Activated CD8-positive, alpha-beta memory T cell treated with anti-CD3 and anti-CD28 coated beads for 36 hours (primary cell): Measurements from ENCODE around the gene KRT8. TPM values are rescaled to one million over a fixed set of nuclear protein-coding genes. Genes with fewer than 3 reads are reported as not detected.
"Not testable (repeated sequence)": the region's sequence is repeated elsewhere in the genome, so short reads cannot be mapped to it uniquely, and the experiment has no call there.

Experiments used
- CTCF ChIA-PET: fragments of 350-600 bp; sonication (Branson Sonifier 250); formaldehyde crosslinking; loops from one replicate; lab custom pipeline; 2021; ENCODE audit warnings: antibody characterized with exemption; lab: Charles Lee
- POLR2A ChIA-PET: fragments of 350-600 bp; sonication (Branson Sonifier 250); formaldehyde crosslinking; loops from one replicate; lab custom pipeline; 2021; ENCODE audit warnings: antibody characterized with exemption; lab: Charles Lee
- total RNA-seq, 2 experiments: library from RNA; stranded (reverse); gene quantifications; one replicate each; pipeline ENCODE4 v1.2.3, GENCODE V29; 2021

KRT8 gene
- not detected for total RNA-seq

DNA sequence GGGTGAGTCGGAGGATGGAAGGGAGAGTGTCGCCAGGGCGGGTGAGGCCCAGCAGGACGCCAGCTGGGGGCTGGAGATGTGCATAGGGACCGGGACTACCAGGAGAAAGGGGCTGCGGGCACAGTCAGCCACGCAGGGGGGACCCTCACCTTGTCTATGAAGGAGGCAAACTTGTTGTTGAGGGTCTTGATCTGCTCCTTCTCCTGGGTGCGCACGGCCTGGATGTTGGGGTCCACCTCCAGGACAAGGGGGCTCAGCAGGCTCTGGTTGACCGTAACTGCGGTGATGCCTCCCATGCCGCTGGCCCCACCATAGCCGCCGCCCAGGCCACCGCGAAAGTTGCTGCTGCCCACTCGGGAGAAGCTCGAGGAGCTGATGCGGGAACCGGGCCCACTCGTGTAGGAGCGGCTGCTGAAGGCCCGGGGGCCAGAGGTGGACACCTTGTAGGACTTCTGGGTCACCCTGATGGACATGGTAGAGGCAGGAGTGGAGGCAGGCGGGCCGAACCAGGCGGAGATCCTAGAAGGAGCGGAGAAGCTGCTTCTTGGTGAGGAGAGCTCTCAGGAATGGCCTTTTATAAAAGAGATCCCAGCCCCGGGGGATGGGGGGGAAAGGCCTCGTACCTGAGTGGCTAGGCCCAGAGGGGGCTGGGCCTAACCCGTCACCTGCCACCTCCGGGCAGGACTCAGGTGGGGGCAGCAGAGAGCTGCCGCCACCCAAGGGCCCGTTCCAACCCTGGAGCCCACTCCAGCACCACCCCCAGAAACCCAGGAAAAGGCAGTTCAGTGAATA is at the start of gene KRT8:
TSS of gene KRT8 (minus strand) at position 568 of the 792 bp plus-strand sequence. CDS start at position 473, 95 bp downstream.
- CTCF ChIA-PET: interaction anchor here (0.9 to 1.1 kb wide), 2 partner anchors 25 to 76 kb away, joined by 3 read pairs; no protein-coding TSS in a partner anchor
- POLR2A ChIA-PET: not testable (repeated sequence)

DNA sequence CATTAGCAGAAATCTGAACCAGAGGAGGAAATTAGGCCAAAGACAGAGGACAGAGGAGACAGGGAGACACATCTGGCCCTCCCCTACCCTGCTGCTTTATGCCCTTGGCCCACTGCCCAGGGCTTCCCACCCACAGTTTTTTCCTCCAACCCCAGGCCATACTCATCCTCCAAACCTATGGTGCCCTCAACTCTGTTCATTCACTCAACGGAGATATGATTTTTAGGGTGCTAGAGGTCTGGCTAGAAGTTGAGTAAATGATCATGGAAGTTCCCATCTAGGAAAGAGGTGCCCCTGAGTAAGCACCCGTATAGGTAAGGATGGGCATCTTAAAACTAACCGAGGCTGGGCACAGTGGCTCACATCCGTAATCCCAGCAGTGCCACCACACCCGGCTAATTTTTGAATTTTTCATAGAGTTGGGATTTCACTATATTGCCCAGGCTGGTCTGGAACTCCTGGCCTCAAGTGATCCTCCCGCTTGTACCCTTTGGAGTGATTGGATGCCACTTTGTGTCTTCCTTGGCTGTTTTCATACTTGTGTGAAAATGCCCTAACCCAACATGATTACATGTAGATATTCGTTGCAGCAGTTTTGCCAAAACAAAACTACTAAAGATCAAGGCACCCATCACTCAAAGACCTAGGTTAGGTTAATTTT is 48.4 kb upstream of the KRT8 start:
- ChIA-PET CTCF (no interaction called here), POLR2A (no interaction called here)

DNA sequence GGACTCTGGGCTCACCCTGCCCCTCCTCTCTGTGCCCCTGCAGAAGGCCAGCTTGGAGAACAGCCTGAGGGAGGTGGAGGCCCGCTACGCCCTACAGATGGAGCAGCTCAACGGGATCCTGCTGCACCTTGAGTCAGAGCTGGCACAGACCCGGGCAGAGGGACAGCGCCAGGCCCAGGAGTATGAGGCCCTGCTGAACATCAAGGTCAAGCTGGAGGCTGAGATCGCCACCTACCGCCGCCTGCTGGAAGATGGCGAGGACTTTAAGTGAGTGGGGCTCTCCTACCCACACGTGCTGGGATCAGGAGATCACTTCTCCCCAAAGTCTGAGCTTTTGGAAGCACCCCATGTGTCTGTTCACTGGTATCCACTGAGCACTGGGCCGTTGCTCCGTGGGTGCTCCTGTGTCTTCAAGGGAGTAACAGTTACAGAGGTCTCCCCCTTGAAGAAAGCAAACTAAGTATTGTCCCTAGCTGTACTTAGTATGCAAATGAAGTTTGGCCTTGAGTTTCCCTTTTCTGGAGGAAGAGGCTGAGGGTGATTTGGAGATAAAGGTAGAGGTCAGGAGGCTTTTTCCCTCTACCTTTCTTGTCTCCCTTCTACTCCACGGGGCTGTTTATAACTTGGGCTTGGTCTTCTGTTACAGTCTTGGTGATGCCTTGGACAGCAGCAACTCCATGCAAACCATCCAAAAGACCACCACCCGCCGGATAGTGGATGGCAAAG is 47.4 kb upstream of the KRT8 start:
- CTCF ChIA-PET: interaction anchor here (0.9 to 2.2 kb wide), 3 partner anchors 28 to 72 kb away, joined by 3 to 8 read pairs (median 5); no protein-coding TSS in a partner anchor
- POLR2A ChIA-PET: no interaction called here

DNA sequence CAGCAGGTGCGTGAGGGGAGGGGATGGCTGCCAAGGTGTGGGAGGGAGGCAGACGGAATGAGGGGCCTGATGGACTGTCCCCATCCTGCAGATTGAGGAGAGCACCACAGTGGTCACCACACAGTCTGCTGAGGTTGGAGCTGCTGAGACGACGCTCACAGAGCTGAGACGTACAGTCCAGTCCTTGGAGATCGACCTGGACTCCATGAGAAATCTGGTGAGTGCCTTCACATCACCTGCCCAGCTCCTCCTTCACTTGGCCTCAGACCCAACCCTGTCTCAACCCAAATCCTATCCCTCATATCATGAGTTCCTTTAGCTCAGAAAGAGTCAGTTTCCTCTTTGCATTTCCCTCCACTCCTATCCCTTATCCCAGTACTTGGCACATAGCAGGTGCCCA is 46.8 kb upstream of the KRT8 start:
- POLR2A ChIA-PET: no interaction called here

DNA sequence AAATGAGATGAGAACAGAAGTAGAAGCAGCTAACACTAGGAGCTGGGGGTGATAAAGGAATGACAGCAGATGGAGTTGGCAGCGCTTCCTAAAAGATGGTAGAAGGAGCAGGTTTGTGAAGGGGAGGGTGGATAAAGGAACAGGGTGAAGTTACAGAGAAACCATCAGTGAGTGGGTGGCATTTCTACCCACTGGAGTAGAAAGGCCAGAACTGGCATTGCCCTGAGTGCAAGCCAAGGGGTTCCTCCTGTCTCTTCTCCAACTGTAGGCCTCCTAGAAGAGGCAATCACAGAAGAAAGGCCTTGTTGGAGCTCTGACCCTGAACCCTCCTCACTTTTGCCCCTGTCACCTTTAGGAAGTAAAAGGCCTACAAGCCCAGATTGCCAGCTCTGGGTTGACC is 46.2 kb upstream of the KRT8 start:
- CTCF ChIA-PET: interaction anchor here (0.9 to 2.2 kb wide), 3 partner anchors 29 to 71 kb away, joined by 3 to 8 read pairs (median 5); no protein-coding TSS in a partner anchor
- POLR2A ChIA-PET: no interaction called here

More for the DNA sequence above, 46.8 kb upstream of the KRT8 start:
- CTCF ChIA-PET: interaction anchor here (0.9 to 2.2 kb wide), 3 partner anchors 29 to 71 kb away, joined by 3 to 8 read pairs (median 5); no protein-coding TSS in a partner anchor

DNA sequence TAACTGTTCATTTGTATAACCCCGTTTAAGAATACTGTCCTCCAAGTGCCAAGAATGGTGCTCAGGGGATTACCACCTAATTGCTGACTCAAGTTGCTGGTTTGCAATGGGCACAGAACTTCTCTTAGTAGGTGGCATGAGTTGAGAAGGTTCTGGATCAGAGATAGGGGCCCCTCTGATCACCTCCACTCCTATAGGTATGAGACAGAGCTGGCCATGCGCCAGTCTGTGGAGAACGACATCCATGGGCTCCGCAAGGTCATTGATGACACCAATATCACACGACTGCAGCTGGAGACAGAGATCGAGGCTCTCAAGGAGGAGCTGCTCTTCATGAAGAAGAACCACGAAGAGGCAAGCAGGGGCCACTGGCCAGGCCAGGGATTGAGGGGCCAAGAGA is 45.7 kb upstream of the KRT8 start:
- CTCF ChIA-PET: interaction anchor here (2.2 kb wide), 1 partner anchor 70 kb away, joined by 8 read pairs; no protein-coding TSS in a partner anchor
- POLR2A ChIA-PET: no interaction called here

DNA sequence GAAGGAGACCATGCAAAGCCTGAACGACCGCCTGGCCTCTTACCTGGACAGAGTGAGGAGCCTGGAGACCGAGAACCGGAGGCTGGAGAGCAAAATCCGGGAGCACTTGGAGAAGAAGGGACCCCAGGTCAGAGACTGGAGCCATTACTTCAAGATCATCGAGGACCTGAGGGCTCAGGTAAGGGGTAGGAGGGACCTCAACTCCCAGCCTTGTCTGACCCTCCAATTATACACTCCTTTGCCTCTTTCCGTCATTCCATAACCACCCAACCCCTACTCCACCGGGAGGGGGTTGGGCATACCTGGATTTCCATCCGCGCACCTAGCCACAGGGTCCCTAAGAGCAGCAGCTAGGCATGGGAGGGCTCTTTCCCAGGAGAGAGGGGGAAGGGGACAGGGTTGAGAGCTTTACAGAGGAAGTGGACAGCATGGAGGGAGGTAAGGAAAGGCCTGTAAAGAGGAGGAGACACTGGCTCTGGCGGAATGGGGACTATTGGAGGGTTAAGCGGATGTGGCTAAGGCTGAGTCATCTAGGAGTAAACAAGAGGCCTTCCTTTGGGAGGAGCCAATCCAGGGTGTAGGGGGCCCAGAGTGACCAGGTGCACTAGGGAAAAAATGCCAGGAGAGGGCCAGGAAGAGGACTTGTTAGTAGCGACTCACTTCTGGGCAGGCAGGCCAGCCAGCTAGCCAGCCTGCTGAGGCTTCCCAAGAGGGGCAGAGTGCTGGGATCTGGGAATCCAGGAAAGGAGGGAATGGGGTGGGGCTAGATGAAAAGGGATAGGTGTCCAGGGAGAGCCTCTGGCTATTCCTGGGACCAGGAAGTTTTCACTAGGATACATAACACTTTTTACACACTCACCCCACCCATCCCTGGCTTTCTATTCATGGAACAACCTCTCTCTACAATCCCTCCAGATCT is 44.8 kb upstream of the KRT8 start:
- ChIA-PET POLR2A (no interaction called here), CTCF (interaction anchor here (0.6 kb wide), 1 partner anchor 733 kb away, joined by 3 read pairs; no protein-coding TSS in a partner anchor)

DNA sequence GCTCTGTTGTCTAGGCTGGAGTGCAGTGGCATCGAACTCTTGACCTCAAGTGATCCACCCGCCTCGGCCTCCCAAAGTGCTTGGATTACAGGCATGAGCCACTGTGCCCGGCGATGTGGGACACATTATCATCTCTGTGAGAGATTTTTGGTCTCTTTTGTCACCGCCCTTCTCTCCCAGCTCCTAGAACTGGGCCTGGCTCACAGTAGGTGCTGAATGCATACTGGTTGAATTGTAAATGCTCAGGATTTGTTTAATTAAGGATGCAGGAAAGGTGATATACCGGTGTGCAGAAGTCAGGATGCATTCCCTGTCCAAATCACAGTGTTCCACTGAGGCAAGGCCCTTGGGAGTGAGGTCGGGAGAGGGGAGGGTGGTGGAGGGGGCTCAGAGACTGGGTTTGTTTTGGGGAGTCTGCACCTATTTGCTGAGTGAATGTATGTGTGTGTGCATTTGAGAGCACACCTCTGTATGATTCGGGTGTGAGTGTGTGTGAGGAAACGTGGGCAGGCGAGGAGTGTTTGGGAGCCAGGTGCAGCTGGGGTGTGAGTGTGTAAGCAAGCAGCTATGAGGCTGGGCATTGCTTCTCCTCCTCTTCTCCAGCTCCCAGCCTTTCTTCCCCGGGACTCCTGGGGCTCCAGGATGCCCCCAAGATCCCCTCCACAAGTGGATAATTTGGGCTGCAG is 43.0 kb upstream of the KRT8 start:
- ChIA-PET POLR2A (no interaction called here), CTCF (interaction anchor here (0.6 to 0.7 kb wide), 2 partner anchors 14 to 790 kb away, joined by 4 to 7 read pairs; no protein-coding TSS in a partner anchor)

DNA sequence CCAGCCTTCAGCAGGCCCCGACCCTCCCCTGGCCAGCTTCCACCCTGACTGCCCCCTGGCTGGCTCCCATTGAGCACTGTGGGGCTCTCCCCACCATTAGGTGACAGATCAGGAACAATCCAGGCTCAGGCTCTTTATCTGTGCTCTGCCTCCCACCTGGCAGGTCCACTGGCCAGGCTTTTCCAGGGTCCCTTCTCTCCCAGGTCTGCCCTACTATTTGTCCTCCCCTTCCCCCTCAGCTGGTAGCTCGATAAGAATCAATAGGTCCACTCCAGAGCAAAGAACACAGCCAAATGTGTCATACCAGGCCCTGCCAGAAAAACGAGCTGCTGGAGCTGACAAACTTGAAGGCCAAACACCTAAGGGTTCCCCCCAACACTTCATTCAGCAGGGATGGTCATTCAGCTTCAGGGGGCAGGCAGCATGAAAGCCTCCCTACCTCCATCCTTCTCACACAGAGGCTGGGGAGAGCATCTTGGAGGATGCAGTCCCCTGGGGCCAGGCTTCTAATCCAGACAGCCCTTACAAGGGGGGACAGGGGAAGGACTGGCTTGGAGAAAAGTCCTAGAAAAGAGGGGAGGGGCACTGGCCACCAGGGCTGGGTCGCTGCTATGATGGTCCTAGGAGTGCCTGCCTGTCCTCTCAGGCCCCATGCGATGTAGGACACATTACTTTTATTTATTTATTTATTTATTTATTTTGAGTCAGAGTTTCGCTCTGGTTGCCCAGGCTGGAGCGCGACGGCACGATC is 42.1 kb upstream of the KRT8 start:
- ChIA-PET POLR2A (no interaction called here), CTCF (interaction anchor here (0.9 to 1.1 kb wide), 3 partner anchors 34 to 67 kb away, joined by 3 read pairs; no protein-coding TSS in a partner anchor)

DNA sequence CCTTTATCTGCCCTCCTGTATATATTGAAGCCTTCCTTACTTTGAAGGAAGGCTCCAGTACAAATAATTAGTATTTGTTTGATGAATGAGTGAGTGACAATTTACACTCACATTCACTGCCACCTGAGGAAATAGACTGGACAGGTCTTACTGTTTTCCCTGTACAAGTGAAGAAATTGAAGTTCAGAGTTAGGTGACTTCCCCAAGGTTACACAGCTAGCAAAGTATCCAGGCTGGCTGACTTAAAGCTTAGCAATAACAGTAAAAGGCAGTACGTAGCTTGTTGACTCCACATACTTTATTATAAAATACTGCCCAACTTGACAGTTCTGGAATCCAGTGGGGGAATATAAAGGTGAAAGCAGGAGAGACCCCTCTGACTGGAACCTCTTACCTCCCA is 41.5 kb upstream of the KRT8 start:
- POLR2A ChIA-PET: interaction anchor here (0.5 kb wide), 1 partner anchor 29 kb away, joined by 3 read pairs; no protein-coding TSS in a partner anchor
- CTCF ChIA-PET: interaction anchor here (0.9 to 1.1 kb wide), 3 partner anchors 35 to 67 kb away, joined by 3 read pairs; no protein-coding TSS in a partner anchor

DNA sequence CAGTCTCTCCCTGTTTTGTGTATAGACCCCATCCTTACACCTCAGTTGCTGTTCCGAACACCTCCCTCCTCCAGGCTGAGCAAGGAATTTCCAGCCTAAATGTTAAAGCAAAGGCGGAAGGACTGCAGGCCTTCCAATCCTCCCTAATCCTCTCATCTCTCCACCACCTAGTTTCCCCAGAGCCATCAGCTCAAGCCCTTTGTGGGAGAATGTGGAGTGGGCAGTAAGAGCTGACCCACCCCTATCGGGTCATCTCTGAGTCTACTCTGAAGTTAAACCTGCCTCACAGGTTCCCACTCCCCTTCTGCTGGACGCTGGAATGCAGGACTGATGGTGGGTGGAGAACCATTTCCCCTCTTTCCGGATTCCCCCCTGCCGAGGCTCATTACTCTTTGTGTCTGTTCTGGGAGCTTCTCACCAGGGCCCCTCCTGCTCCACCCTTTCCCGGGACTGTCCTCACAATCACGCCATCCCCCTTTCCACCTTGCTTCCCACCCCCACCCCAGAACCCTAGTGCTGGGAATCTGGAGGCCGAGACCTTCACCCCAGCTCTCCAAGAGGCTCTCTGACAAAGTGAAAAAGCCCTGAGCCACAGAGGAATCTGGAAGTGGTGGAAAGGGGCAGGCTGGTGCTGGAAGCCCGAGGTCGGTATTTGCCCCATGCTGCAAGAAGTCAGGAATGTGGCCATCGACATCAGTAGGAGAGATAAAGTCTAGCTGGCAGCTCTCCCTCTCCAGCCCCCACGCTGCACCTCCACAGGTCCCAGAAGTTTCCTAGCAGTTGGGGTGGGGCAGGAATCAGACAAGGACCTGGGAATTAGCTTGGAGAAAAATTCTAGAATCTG is 40.7 kb upstream of the KRT8 start:
- ChIA-PET POLR2A (interaction anchor here (0.5 kb wide), 1 partner anchor 28 kb away, joined by 3 read pairs; no protein-coding TSS in a partner anchor), CTCF (interaction anchor here (0.9 to 1.1 kb wide), 4 partner anchors 35 to 66 kb away, joined by 3 read pairs; no protein-coding TSS in a partner anchor)

DNA sequence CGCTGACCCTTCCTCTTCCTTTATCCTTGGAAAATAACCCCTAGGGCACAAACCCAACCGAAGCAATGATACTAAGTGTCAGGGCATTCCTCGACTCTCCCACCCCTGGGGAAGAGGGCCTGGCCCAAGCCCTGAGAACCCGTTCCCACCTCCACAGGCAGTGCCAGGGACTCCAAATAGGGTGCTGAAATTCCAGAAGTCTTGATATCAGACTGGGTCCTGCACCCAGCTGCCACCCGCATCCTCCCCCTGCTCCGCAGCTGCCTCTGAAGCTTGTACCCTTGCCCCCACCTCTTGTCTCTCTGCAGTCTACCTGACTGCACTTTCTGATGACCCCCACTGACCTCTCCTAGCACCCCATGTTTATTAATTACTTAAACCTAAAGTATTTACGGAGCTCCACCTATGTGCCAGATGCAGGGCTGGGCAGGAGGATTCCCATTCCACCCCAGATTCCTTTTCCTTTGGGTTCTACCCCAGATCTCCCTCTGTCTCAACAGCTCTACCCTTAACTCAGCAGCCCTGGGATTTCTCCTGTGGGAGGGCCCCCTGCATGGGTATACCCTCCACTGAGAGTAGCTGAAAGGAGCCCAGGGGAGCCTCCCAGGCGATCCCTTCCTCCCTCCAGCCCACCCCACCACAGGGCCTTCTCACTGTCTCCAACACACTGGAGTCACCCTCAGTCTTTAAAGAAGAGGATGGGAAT is 40.0 kb upstream of the KRT8 start:
- ChIA-PET CTCF (interaction anchor here (0.9 kb wide), 1 partner anchor 59 kb away, joined by 3 read pairs; no protein-coding TSS in a partner anchor), POLR2A (no interaction called here)

DNA sequence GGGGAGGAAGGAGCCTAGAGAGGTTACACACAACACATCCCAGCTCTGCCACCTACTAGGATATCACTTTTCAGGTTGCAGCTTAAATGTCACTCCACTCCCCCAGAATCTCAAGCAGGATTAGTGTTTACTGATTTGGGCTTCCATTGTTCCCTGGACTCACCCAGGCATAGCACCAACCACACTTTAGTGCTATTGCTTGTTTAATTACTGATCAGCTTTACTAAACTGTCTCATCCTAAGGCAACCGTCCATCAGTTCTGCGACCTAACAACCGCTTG is 38.0 kb upstream of the KRT8 start:
- ChIA-PET POLR2A (no interaction called here), CTCF (interaction anchor here (1.3 kb wide), 1 partner anchor 58 kb away, joined by 3 read pairs; no protein-coding TSS in a partner anchor)

DNA sequence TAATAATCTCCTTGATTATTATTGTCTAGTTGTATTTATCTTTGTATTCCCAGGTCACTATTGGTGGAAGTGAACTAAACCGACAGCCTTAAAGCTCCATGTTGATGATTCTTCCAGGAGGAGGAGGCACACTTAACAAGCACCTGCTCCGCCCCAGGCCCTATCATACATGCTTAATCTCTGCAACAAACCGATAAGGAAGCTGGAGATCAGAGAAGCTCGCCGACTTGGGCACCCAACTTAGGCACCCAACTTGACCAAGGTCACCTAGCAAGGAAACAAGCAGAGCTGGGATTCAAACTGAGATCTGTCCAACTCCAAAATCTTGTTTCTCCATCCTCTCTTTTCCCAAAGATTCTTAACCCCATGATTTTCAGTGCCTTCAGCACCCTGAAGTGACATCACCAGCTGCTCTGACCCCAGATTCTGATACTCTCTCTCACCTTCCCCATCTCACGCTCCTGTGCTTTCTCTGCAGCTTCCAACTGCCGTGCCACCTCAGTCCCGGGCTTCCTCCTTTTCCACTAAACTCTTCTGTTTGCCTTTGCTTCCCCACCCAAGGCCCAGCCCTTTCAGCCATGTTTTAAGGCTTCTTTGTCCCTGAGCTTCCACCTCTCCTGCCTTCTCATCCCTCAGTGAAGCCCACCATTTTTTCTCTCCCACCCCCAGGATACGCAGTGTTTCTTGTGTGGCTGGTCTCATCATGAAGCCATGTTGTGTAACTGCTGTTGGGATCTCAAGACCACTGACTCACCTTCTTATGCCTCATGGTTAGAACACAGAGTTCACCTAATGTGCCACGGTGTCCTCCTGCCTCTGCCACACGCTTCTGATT is 37.4 kb upstream of the KRT8 start:
- ChIA-PET CTCF (no interaction called here), POLR2A (no interaction called here)

DNA sequence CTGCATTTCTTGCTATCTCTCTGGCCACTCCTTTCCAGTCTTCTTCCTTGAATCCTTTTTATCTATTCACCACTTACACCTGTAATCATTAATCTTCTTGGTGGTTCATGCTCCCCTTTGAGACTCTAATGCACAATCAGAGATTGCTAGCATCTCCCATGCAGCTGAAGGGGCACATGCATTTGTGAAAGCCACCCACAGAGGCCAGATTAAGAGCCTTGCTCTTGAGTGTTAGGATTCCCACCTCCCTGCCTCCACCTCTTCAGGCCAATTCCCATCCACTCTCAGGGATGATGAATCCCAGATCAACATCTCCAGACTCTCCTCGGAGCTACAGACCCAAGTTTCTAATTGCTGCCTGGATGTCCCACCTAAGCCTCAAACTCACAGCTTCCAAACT is 24.7 kb upstream of the KRT8 start:
- ChIA-PET POLR2A (no interaction called here), CTCF (interaction anchor here (1.6 kb wide), 1 partner anchor 45 kb away, joined by 3 read pairs; no protein-coding TSS in a partner anchor)
